Pancreas (tissue), 10 donors: ENCODE data around the gene AFDN. TPM values are rescaled to one million over a fixed set of nuclear protein-coding genes. Genes with fewer than 3 reads are reported as not detected.

Source experiments
- ATAC-seq, 4 donors: fragments of 200-7000 bp; cut with Tn5 transposase; one replicate each; pipeline versions ENCODE4 v1.8.0 to v1.9.1; 2020; ENCODE audit warnings: mild to moderate bottlenecking in 4 of 4, moderate library complexity in 4 of 4
- DNase-seq, 6 donors: peaks; one replicate each; pipeline ENCODE4 v3.0.0-alpha.2; 2020
- FAIRE-seq: peaks from 2 replicates; lab custom pipeline; 2012; peaks lifted over from hg19 to GRCh38; lab: Jason Lieb, UNC
- H3K27ac ChIP-seq, 4 donors: fragments of 200-600 bp; sonication (generic); 1 replicate in 3 of 4; 2 replicates in 1 of 4; pipeline versions ENCODE4 v1.5.0 to v1.8.0; 2020
- H3K27me3 ChIP-seq, 4 donors: fragments of 200-600 bp; one replicate each; pipeline ENCODE4 v1.8.0; 2021
- H3K36me3 ChIP-seq, 3 donors: fragments of 200-600 bp; sonication (generic) in 1 of 3; one replicate each; pipeline versions ENCODE4 v1.5.0 to v1.8.0; 2020 to 2021
- H3K4me1 ChIP-seq, 3 donors: fragments of 200-600 bp; one replicate each; pipeline ENCODE4 v1.8.0; 2021
- H3K4me3 ChIP-seq, 4 donors: fragments of 200-600 bp; sonication (generic) in 2 of 4; one replicate each; pipeline versions ENCODE4 v1.5.0 to v1.8.0; 2020 to 2021
- H3K9me3 ChIP-seq, 4 donors: fragments of 200-600 bp; one replicate each; pipeline ENCODE4 v1.8.0; 2021
- CTCF ChIP-seq, 4 donors: fragments of 200-600 bp; sonication (generic) in 3 of 4; IDR thresholded peaks; one replicate each; pipeline versions ENCODE4 v1.5.0 to v1.8.0; 2021; ENCODE audit warnings: antibody characterized with exemption in 4 of 4
- WGBS, 2 donors: extraction: QIAGEN DNeasy Blood & Tissue Kit; methylation state at CpG; one replicate each; pipeline ENCODE4 v1.1.7; 2013; 5-methylcytosine and 5-hydroxymethylcytosine counted together
- intact Hi-C, 3 donors: fragments of 100-400 bp; cut with DNase I; formaldehyde crosslinking; loops; one replicate each; pipeline versions ENCODE4 v1.11.1 to v1.14.2; 2022
- polyA plus RNA-seq, 2 donors: library from polyadenylated mRNA; stranded (reverse); fragments of 200-250 nt; gene quantifications; one replicate each; pipeline ENCODE4 v1.2.3, GENCODE V29; 2013
- total RNA-seq, 6 donors: library from RNA; stranded (reverse); fragmentation: NEBNext Ultra II Directional in 4 of 6; extraction: Animal tissue kit (Norgen Biotek cat#: 25700) in 4 of 6; gene quantifications; one replicate each; pipeline versions ENCODE4 v1.2.1 to v1.2.4, GENCODE V29; 2021 to 2023
- donor health status: healthy with polysubstance abuse.
- donor health status: DM: no; HTN: no; CAD: no; lungs with moderate emphysema.
- donor health status: DM: no; HTN: no; CAD: no.
- donor health status: control.
- donor health status: control.
- donor health status: Bipolar disorder and iron deficiency.
- donor health status: DM: yes; HTN: yes; CAD: no.
- donor health status: DM: no; HTN: no; CAD: no.
- donor health status: DM: no; HTN: no; CAD: no.
- donor health status: DM: yes; HTN: yes; CAD: no.

The AFDN gene
- total and polyA plus RNA-seq, 8 donors, result 55.2 to 122 (median 73.3) TPM

- H3K36me3 ChIP-seq, result no peaks in the 10 kb centered on the region
- intact Hi-C loops, result no loop called here
- no peak overlapping the region for H3K27ac ChIP-seq
- ATAC-seq, result peak in 1 of 4 donors; percentile 10
- H3K27me3 ChIP-seq, result no peaks in the 10 kb centered on the region
- H3K4me3 ChIP-seq, result no peak overlapping the region
- no peak for FAIRE-seq
- peak in 1 of 6 donors; percentile 5 for DNase-seq
- no peaks in the 10 kb centered on the region for H3K4me1 ChIP-seq
- no peak for TF ChIP-seq CTCF (IDR thresholded peaks at IDR 0.05)
- no peaks in the 10 kb centered on the region for H3K9me3 ChIP-seq
- 69 to 75% methylated on average over 10 of the region's 10 CpGs for WGBS, 2 donors
Measured at GRCh38 chr6:167786853-167787675, 39.6 kb upstream of the AFDN start.

GRCh38 chr6:167787896-167788562 is 38.7 kb upstream of the AFDN start:
- no peak for FAIRE-seq
- H3K4me3 ChIP-seq, result no peak overlapping the region
- no peak overlapping the region for H3K27ac ChIP-seq
- peak in 1 of 6 donors; percentile 1 for DNase-seq
- H3K27me3 ChIP-seq, result no peaks in the 10 kb centered on the region
- no peaks in the 10 kb centered on the region for H3K9me3 ChIP-seq
- intact Hi-C loops, result no loop called here
- ATAC-seq, result no peak
- TF ChIP-seq CTCF (IDR thresholded peaks at IDR 0.05), result no peak
- WGBS, 2 donors, result 92 to 95% methylated on average over 23 of the region's 23 CpGs
- no peaks in the 10 kb centered on the region for H3K4me1 ChIP-seq
- no peaks in the 10 kb centered on the region for H3K36me3 ChIP-seq

GRCh38 chr6:167788563-167788903 is 38.2 kb upstream of the AFDN start:
- no peaks in the 10 kb centered on the region for H3K36me3 ChIP-seq
- no peak overlapping the region for H3K27ac ChIP-seq
- H3K4me3 ChIP-seq, result no peak overlapping the region
- no peaks in the 10 kb centered on the region for H3K4me1 ChIP-seq
- FAIRE-seq, result no peak
- no peak for DNase-seq
- intact Hi-C loops, result no loop called here
- ATAC-seq, result no peak
- H3K27me3 ChIP-seq, result no peaks in the 10 kb centered on the region
- TF ChIP-seq CTCF (IDR thresholded peaks at IDR 0.05), result no peak
- no peaks in the 10 kb centered on the region for H3K9me3 ChIP-seq
- WGBS, 2 donors, result 47 to 52% methylated on average over 2 of the region's 2 CpGs

- intact Hi-C loops, result no loop called here
- Histone ChIP-seq H3K9me3 (no peaks in the 10 kb centered on the region), H3K4me1 (no peaks in the 10 kb centered on the region), H3K4me3 (no peak overlapping the region), H3K27me3 (no peaks in the 10 kb centered on the region), H3K36me3 (no peaks in the 10 kb centered on the region), H3K27ac (no peak overlapping the region)
- no peak for DNase-seq
- FAIRE-seq, result no peak
- 76 to 78% methylated on average over 6 of the region's 6 CpGs for WGBS, 2 donors
- no peak for ATAC-seq
- TF ChIP-seq CTCF (IDR thresholded peaks at IDR 0.05), result no peak
Measured at GRCh38 chr6:167789358-167789757, 37.4 kb upstream of the AFDN start.
